Suppressor macrophage treated with lipopolysaccharide for 4 hours (primary cell): ENCODE measurements around the gene FOLR1.

Source experiments
- DNase-seq: peaks from one replicate; pipeline ENCODE4 v3.0.0-alpha.2; 2020

Gene FOLR1

GRCh38 chr11:72224564-72225410 is 32.8 kb downstream of the FOLR1 start, which contains the start of gene INPPL1:
INPPL1 (plus strand) TSS chr11:72224767; CDS start chr11:72224985, 218 bp downstream.
- DNase-seq: peak; percentile 48

- DNase-seq: no peak
These were observed 33.5 kb downstream of the FOLR1 start for GRCh38 chr11:72225411-72225951.

GRCh38 chr11:72226701-72227100 is 34.8 kb downstream of the FOLR1 start:
- no peak for DNase-seq

- no peak for DNase-seq
These were observed 35.6 kb downstream of the FOLR1 start for GRCh38 chr11:72227316-72228228.

GRCh38 chr11:72228229-72228843 is 36.4 kb downstream of the FOLR1 start:
- no peak for DNase-seq

GRCh38 chr11:72228844-72229231 is 36.9 kb downstream of the FOLR1 start:
- DNase-seq: no peak

GRCh38 chr11:72229336-72229924 is 37.5 kb downstream of the FOLR1 start:
- DNase-seq: no peak

- DNase-seq: no peak
These were observed 38.2 kb downstream of the FOLR1 start for GRCh38 chr11:72229925-72230763.

GRCh38 chr11:72230764-72231365 is 38.9 kb downstream of the FOLR1 start:
- no peak for DNase-seq

- no peak for DNase-seq
These were observed 39.7 kb downstream of the FOLR1 start for GRCh38 chr11:72231396-72232259.

- no peak for DNase-seq
These were observed 40.5 kb downstream of the FOLR1 start for GRCh38 chr11:72232260-72233055.

- DNase-seq: no peak
These were observed 41.3 kb downstream of the FOLR1 start for GRCh38 chr11:72233056-72233772.

GRCh38 chr11:72233773-72234513 is 42.0 kb downstream of the FOLR1 start:
- no peak for DNase-seq

GRCh38 chr11:72234514-72234830 is 42.5 kb downstream of the FOLR1 start:
- no peak for DNase-seq

- no peak for DNase-seq
These were observed 43.0 kb downstream of the FOLR1 start for GRCh38 chr11:72234920-72235319.

- DNase-seq: no peak
These were observed 43.6 kb downstream of the FOLR1 start for GRCh38 chr11:72235351-72236057.

- DNase-seq: no peak
These were observed 44.2 kb downstream of the FOLR1 start for GRCh38 chr11:72236083-72236697.
